NCI-H1417 treated with DMSO at 0.1 percent for 48 hours (cell line): ENCODE data around the gene SLC11A1.

Experiments
- DNase-seq: peaks from one replicate; lab custom pipeline; 2025; lab: John Stamatoyannopoulos, UW

Gene SLC11A1

DNA sequence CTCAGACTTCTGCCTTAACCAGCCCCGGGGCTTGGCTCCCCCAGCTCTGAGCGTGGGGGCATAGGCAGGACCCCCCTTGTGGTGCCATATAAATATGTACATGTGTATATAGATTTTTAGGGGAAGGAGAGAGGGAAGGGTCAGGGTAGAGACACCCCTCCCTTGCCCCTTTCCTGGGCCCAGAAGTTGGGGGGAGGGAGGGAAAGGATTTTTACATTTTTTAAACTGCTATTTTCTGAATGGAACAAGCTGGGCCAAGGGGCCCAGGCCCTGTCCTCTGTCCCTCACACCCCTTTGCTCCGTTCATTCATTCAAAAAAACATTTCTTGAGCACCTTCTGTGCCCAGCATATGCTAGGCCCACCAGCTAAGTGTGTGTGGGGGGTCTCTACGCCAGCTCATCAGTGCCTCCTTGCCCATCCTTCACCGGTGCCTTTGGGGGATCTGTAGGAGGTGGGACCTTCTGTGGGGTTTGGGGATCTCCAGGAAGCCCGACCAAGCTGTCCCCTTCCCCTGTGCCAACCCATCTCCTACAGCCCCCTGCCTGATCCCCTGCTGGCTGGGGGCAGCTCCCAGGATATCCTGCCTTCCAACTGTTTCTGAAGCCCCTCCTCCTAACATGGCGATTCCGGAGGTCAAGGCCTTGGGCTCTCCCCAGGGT lies 23.1 kb downstream of the SLC11A1 start:
- DNase-seq = no peak

DNA sequence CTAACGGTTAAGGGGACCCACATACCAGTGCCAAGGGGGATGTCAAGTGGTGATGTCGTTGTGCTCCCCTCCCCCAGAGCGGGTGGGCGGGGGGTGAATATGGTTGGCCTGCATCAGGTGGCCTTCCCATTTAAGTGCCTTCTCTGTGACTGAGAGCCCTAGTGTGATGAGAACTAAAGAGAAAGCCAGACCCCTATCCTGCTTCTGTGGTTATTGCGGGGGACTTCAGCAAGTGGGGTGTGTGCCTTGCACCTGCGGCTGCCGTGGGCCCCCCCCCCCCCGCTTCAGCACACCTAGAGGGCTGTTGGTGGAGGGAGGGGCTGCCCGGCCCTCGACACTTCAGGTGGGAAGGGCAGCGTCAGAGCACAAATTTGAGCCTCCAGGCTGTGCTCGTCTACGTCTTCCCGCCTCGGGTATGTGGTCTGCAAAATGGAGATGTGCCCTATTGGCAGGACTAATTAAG lies 23.7 kb downstream of the SLC11A1 start:
- DNase-seq = no peak

DNA sequence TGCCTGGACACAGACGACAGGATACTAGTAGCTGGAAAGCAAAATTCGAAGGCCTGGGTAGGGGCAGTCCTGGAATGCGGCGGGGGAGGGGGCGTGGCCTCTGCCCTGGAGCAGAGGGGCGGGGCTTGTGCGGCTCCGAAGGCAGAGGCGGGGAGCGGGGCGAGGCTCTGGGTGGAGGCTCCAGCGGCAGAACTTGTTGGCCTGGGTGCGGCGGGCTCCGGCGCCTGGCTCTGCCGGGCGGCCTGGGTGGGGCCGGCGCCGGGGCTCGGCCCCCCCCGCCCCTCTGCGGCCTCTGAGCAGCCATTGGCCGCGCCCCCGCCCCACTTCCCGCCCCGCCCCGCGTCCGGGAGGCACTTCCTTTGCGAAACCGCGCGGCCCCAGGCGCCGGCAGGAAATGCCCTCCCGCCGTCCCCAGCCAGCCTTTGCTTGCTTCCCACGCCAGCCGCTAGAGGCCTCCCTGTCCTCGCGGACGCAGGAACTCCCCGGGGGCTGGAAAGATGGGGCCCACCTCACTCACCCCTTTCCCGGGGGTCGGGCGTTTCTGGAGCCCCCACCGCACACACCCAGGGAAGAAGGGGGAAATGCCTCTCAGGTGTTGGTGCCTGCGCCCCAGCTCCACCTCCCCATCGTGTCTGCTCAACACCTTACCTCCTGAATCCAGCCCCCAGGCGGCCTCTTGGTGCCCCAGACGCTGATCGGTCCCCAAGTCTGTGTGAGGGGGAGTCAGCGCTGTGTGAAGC lies 24.3 kb downstream of the SLC11A1 start:
- DNase-seq = peak; percentile 63

DNA sequence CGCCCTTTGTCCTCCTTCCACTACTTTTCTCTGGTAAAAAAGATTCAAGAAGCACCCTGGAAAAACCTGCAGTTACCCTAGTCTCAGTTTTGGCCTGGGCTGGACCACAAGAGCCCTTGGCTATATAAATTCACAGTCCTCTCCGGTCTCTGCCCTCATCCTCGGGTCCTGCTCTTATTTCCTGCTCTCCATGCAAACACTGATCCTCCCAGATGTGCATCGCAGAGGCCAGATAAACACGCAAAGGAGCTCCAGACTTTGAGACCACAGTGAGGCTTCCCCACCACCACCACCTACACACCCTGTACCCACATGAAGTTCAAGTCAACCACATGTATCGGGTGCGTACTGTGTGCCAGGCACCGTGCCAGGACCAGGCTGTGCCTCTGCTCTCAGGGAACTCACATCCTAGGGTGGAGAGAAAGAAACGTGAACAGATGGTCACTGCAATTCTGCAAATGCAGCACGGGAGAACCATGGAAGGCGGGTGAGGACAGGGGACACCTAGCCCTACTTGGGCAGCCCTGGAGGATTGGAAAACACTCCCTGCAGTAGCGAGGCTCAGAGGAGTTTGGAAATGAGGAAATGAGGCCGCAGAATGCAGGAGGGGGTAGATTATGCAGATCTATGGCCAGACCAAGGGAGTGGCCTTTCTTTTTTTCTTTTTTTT lies 25.0 kb downstream of the SLC11A1 start:
- no peak for DNase-seq

DNA sequence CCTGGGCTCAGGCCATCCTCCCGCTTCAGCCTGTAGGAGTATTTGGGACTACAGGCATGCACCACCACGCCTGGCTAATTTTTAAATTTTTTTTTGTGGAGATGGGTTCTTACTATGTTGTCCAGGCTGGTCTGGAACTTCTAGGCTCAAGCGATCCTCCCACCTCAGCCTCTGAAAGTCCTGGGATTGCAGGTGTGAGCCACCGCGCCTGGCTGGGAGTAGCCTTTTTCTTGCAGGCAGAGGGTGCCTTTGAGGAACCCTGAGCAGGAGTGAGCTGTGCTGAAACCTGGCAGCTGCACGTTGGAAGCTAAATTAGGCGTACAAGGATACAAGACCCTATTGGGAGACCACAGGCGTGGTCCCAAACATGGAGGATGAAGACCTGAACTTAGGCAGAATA lies 25.6 kb downstream of the SLC11A1 start:
- no peak for DNase-seq

DNA sequence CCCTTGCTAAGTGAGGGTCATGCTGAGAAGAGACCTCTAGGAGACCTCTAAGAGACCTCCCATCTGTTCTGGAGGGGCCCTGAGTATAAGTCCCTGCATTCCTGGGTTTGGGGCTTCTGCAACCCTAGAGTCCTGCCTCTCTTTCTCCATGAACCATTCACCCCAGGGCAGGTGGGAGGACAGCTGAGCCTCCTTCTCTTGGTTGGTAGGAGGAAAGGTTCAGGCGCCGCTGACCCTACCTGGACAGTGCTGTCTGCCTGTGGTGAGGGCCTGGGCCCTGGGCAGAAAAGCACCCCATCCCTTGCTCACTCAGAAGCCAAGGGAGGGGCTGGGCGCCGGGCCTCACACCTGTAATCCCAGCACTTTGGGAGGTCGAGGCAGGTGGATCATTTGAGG lies 36.2 kb downstream of the SLC11A1 start:
- DNase-seq = no peak

DNA sequence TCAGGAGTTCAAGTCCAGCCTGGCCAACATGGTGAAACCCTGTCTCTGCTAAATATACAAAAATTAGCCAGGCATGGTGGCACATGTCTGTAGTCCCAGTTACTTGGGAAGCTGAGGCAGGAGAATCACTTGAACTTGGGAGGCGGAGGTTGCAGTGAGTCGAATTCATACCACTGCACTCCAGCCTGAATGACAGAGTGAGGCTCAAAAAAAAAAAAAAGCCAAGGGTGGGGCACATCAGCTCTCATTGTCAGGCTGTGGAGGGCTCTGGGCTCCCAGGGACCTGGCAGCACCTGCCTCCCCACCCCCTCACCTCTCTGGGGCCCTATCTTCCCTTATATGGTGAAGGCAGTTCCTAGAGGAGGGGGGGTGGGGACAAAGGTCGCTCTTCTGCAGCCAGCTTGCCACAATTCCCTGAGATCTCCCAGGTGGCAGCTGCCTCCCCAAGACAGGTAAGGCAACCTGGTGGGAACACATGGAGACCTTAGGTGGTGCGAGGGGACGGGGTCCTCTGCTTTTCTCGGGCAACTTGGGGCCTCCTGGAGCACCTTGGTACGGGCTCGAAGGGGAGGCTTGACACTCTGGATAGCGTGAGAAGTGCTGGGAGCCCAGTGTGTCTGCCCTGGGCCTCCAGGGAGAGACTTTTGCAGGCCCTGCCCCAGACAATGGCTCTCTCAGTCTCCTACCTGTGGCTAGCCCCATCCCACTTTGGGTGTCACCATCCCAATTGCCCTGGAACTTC lies 36.8 kb downstream of the SLC11A1 start, which contains the start of gene VIL1:
Gene VIL1 (plus strand): TSS at position 407 of the 742 bp plus-strand sequence. CDS start 4,656 bp downstream, outside the sequence.
- DNase-seq = no peak

DNA sequence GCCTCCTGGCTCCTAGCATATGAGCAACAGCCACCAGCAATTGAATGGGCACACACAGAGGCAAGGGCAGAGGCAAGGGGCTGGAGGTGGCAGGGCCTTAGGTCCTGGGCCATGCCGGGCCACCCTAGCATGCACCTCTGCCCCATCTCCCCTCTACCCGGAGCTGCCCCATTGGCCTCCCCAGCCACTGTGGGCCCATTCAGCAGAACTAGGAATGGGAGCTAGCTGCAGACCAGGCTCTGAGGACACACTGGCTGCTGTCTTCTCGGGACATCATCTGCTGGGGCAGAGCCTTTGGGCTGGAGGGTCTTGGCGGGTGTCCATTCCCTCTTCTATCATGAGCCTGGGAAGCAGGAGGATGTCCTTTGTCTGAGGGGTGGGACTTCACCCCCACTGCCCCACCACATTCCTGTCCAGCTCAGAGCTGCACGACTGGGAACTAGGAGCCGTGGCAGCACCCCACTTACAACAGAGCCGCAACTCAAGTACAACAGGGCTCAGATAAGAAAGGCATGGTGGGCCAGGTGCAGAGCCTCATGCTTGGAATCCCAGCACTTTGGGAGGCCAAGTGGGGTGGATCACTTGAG lies 37.6 kb downstream of the SLC11A1 start:
- no peak for DNase-seq

DNA sequence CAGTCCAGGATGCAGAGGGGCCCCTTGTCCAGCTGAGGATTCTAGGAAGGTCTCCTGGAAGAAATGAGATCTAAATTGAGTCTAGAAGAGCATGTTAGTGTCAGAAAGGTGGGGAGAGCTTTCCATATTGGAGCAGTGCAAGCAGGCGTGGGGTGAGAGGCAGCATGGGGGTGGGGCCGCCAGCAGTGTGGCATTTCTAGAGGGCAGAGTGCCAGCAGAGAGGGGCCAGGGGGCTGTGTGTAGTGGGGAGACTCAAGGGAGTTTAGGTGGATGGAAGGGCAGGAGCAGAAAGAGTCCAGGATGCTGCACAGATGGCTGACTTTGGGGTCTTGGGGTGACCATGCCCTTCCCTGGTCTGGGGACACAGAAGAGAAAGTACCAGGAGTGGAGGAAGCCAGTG lies 39.0 kb downstream of the SLC11A1 start:
- DNase-seq = no peak

DNA sequence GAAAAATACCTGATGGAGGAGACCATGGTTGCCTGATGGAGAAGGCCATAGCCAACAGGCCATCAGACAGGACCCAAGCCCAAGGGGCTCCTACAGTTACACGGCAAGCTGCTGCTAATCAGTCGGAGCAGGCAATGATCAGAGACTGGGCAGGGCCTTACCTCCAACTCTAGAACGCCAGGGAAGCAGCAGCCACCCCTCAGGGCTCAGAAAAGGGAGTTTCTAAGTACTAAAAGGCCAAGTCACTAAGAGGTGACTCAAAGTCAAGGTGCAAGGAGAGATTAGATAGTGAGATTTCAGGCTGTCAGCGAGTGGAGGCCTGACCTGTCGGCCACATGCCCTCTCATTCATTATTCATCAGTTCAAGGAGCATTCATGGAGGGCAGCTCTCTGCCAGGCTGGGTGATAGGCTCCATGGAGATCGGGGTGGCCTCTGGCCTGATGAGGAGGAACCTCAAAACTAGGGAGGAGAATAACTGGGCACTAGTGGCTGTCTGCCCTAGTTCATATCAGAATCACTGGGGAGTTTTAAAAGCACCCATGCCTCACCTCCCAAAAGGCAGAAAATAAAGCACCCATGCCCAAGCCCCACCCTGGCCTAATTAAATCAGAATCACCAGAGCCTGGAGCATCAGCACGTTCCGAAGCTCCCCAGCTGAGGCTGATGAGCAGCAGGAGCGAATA lies 40.5 kb downstream of the SLC11A1 start:
- no peak for DNase-seq

DNA sequence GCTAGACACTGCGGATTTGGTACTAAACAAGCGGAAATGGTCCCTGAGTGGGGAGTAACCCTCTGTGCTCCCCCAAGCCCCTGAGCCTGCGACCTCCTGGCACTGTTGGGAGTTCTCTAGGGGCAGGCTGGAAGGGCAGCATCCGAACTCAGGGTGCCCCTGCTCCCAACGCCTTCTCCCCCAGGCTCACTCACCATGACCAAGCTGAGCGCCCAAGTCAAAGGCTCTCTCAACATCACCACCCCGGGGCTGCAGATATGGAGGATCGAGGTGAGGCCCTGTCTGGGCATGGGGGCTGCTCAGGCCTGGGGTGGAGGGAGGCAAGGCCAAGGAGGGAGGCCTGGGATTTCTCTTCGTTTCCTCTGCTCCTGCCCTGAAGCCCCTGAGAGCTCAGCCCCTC lies 41.5 kb downstream of the SLC11A1 start:
- DNase-seq = no peak

DNA sequence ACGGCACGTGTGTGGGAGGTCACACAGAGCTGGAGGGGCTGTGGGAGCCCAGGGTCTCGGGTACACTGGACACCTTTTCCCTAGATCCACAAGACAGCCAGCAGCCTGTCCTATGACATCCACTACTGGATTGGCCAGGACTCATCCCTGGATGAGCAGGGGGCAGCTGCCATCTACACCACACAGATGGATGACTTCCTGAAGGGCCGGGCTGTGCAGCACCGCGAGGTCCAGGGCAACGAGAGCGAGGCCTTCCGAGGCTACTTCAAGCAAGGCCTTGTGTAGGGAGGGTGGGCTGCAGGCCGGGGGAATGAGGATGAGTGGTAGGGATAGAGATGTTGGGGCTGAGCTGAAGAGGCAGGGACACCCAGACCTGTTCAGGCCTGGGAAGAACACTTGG lies 43.5 kb downstream of the SLC11A1 start:
- no peak for DNase-seq

DNA sequence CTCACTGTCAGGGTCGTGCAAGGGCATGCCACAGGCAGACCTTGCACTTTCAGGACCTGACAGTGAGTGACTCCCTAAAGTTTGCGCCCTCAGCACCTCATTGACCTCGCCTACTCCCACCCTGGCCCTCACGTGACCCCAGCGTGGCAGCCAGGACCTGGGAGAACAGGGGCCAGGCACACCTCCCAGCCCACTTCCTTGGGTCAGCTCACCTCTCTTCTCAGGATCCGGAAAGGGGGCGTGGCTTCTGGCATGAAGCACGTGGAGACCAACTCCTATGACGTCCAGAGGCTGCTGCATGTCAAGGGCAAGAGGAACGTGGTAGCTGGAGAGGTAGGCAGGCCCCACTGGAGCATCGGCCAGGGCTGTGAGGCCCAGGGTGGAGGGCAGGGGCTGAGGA lies 45.7 kb downstream of the SLC11A1 start:
- no peak for DNase-seq

DNA sequence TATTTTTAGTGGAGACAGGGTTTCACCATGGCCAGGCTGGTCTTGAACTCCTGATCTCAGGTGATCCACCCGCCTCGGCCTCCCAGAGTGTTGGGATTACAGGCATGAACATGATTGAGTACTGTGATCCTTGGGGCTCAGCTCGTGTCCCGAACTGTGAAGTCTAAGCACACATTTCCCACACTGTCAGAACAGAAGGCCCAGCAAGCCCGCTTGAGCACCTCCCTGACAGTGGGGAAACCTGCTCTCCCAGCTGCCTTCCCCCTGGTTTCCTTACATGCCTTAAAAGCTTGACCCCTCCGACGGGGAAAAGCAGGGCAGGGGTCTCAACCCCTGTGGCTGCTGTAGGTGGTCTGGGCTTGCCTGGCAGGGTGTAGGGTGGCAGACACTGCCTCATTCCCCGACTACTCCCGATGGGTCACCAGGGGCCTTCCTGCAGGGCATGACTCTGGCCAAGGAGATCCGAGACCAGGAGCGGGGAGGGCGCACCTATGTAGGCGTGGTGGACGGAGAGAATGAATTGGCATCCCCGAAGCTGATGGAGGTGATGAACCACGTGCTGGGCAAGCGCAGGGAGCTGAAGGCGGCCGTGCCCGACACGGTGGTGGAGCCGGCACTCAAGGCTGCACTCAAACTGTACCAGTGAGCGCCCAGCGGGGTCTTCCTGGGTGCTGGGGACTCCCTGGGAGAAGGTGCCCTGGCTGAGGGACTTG lies 46.9 kb downstream of the SLC11A1 start:
- DNase-seq = no peak

DNA sequence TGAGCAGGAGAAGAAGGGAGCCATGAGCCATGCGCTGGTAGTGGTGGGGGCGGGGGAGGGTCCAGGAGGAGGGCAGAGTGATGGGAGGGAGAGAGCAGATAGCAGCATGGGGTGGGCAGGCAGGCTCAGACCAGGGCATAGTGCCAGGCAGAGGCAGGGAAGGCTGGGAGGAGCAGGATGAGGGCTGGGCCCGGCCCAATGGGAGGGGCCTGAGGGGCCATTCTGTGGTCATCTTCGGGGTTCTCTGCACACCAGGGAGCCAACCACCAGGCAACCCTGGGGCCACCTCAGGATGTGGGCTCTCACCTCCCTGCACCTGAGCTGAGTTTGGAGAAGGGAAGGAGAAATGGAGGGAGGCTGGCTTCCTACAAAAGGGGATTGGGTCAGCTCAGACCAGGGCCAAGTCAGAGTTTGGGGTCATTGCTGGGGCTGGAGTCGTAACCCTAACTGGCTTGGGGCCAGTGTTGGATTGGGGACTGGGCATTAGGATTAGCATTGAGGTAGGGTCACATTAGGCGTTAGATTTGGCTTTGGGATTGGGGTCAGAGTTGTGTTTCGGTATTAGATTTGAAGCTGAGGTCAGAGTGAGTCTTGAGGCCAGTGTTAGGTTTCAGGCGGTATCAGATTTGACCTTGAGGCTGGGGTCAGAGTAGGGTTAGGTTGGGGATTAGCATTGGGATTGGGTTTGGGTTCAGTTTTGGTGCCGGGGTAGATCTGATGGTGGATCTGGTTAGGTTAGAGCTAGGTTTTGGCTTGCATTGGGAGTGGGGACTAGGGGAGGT lies 48.0 kb downstream of the SLC11A1 start:
- DNase-seq = no peak

DNA sequence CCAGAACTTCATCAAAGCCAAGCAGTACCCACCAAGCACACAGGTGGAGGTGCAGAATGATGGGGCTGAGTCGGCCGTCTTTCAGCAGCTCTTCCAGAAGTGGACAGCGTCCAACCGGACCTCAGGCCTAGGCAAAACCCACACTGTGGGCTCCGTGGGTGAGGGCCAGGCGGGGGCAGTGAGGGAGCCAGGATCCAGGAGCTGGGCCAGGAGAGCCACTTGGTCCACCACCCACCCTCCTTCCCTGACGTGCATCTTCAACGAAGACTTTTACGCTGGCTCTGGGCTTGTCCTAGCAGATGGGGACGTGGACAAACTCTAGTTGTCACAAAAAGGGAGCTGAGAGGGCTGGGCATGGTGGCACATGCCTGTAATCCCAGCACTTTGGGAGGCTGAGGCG lies 48.6 kb downstream of the SLC11A1 start:
- DNase-seq = no peak

DNA sequence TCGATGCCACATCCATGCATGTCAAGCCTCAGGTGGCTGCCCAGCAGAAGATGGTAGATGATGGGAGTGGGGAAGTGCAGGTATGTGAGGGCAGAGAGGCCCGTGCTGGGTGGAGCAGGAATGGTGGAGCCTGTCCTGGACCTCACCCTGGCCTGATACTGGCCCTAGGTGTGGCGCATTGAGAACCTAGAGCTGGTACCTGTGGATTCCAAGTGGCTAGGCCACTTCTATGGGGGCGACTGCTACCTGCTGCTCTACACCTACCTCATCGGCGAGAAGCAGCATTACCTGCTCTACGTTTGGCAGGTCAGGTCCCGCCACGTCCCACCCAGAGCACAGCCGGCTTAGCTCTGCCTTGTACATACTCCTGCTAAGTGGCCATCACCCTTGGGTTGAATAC lies 49.8 kb downstream of the SLC11A1 start:
- no peak for DNase-seq

DNA sequence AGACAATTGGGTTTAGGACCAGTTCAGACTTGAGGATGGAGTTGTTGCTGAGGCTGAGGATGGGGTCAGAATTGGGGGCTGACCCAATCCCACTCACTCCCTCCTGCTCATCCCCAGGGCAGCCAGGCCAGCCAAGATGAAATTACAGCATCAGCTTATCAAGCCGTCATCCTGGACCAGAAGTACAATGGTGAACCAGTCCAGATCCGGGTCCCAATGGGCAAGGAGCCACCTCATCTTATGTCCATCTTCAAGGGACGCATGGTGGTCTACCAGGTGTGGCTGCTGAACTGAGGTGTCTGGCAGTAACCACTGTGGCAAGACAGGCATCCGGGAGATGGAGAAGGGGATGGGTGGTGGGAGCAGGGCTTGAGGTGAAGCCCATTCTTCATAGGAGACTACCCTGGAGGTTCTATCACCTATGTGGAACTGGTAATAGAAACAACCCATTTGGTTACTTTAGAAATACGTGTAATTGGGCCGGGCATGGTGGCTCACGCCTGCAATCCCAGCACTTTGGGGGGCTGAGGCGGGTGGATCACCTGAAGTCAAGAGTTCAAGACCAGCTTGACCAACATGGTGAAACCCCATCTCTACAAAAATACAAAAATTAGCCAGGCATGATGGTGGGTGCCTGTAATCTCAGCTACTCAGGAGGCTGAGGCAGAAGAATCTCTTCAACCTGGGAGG lies 50.7 kb downstream of the SLC11A1 start:
- DNase-seq = no peak

DNA sequence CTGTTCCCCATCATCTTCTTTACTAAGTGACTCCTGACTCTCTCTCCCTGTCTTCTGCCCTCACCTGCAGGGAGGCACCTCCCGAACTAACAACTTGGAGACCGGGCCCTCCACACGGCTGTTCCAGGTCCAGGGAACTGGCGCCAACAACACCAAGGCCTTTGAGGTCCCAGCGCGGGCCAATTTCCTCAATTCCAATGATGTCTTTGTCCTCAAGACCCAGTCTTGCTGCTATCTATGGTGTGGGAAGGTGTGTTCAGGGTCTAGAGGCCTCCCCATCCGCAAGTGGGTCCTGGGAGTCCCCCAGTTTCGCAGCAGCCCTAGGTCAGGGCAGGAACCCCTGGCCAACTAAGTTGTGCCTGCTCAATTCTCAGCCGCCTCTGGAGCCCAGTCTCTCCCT lies 52.4 kb downstream of the SLC11A1 start:
- no peak for DNase-seq
